NCI-H524 treated with DMSO at 0.1 percent for 48 hours (cell line): Measurements from ENCODE around the gene TUBA1B.

ENCODE experiments used
- DNase-seq: peaks from one replicate; lab custom pipeline; 2025; lab: John Stamatoyannopoulos, UW

The TUBA1B gene

DNA sequence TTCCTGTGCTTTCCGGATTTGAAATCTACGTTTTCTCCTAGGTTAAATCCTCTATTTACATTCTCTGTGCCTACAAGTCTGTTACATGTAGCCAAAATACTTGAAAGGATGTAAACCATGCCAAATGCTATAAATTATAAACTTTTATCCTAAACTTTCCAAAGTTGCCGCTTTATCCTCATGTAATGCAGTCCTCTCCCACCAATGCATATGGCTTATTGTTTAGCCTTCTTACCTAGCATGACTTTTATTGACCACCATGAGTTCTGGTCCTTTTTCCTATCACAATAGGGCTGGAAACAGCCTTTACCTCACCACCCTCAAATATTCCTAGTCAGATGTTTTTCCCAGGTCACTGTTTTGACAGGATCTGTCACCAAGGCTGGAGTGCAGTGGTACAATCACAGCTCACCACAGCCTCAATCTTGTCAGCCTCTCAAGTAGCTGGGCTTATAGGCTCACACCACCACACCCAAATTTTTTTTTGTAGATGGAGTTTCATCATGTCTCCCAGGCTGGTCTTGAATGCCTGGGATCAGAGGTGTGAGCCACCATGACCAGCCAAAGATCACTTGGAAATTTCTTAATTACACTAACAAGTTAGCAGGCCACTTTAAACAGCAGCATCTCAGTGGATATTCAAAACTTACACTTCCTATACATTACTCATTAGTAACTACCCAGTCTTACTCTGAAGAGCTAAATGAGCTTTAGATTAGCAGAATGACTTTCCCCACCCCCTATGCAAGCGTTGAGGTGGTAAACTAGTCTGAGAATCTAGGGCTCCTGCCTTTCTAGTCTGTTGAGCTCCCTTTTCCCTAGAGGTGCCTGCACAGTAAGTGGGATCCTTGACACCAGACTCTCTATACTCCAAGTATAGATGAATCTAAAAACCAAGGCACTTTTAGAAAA lies 4.1 kb downstream of the TUBA1B start:
- DNase-seq: no peak

- DNase-seq: no peak
Observed at GRCh38 chr12:49121047-49121696, 10.0 kb downstream of the TUBA1B start.

DNA sequence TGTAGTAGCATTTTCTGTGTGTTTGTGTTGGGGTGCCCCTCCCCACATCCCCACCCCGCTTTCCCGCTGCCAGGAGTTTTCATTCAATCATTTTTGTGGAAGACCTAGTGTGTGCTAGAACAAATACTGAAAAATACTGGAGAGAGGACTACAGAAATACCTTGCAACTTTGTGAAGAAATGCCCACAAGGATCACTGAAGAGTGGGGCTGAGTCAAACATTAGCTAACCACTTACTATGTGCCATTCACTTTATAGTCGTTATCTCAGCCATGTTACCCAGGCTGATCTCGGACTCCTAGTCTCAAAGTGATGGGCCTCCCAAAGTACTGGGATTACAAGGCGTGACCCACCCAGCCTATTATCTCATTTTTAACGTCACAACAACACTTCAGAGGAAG lies 20.0 kb downstream of the TUBA1B start:
- no peak for DNase-seq

GRCh38 chr12:49110464-49111155 lies 20.6 kb downstream of the TUBA1B start, which contains the start of gene LMBR1L:
Gene LMBR1L, minus strand, starts transcription at chr12:49110847. Its CDS starts 292 bp downstream, at chr12:49110555.
- peak; percentile 84 for DNase-seq

DNA sequence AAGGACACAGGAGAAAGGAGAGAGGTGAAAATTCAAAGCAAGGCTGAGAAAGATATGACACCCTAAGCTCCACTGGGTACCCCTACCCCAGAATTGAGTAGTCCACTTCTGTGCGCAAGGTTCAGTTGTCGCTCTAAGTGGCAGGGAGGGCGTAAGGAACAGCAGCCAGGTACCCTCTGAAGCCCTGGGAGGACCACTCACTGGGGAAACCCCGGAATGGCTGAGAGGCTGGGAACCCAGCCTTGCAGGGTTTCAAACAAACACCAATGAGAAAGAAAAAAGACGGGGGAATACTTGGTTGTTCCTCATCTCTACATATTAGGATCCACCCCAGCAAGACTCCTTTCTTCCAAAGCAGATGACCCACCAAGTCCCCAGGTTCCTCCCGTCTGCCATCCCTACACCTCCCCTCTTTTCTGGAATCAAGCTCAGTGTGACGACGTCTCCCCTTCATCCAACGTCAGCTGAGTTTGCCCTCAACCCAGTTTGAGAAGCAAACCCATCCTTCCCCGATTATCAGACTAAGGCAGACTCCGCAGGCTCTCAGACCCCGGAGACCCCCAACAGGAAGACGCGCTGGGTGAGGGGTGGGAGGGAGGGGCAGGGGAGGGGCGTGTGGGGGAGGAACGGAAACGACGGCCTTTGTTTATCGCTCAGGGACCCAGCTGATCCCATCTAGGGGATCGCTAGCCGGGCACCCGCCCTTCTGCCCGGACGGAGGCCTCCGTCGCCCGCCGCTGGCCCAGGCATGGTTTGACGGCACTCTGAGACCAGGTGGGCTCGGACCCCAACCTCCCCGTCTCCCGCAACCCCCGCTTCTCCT lies 21.3 kb downstream of the TUBA1B start:
- DNase-seq: no peak

- no peak for DNase-seq
Observed at GRCh38 chr12:49108958-49109404, 22.2 kb downstream of the TUBA1B start.

DNA sequence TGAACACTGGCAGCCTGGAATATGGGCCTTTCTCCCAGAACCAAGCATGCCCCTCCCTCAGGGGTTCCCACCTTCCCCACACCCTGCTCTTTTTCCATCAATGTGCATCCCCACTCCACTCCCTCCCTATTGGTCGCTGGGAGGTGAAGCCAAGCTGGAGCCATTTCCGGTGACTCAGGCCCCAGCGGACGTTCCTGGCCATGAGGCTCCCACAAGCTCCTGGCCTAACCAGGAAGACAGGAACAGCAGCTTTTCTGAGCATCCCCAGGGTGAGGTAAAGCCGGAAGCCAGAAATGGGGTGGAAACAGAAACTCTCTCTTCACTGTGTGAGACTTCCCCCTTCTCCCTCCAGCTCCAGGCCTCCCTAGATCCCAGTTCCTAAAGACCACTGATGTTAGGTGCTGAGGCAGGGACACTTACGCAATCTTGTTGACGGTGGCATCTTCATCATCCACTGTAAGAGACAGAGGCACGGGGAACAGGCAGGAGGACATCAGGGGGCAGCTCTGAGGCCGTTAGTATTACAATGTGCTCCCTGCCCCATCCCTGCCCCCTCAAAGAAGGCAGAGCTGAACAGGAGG lies 25.6 kb downstream of the TUBA1B start:
- no peak for DNase-seq

DNA sequence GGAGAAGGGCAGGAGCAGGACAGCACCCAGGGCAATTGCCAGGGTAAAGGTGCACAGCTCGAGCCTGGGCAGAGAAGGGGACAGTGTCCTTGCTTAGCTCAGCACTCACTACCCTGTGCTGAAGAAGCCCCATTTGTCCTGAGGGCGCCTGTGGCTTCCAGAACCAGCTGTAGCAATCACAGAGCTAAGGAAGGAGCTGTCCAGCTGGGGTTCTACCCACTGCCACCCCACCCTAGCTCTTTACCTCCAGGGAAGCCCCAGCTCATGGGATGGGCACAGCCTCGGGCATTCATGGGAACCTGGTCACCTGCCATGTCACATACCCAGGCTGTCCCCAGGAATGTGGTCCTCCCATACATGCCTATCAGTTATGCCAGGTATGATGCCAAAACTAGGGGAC lies 26.4 kb downstream of the TUBA1B start:
- DNase-seq: no peak

DNA sequence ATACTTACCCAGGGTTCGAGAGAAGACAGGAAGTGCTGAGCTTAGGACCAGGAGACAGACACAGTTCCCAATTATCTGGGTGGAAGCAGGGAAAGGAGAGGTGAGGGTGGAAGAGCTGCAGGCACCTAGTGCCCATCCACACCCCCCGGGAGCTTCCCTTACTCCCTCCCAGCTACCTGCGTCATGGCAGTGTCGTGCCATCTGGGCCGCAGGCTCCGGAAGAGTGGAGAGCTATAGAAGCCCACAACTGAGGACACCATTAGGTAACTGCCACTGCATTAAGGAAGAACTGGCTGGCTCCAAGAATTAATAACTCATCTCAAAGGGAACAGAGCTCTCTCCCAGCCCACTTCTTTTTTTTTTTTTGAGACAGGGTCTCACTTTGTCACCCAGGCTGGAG lies 30.8 kb downstream of the TUBA1B start:
- DNase-seq: no peak

GRCh38 chr12:49098703-49099102 lies 32.5 kb downstream of the TUBA1B start:
- no peak for DNase-seq

DNA sequence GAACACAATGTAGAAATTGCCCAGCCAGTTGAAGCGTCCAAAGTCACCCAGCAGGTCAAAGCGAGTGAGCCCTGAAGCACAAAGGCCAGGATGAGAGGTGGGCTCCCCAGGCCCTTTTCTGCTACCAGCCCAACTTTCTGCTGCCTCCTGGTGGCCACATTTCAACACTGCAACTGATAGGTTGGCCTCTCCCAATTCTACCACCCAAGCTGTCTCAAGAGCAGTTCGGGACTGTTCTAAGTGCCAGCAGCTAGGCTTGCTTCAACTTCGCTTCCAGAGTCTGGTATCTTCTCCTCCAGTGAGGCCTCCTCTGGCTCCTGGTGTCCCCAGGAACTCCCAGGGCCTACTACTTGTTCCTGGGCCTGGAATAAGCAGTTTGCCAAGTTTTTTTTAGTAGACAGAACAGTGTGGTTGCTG lies 33.2 kb downstream of the TUBA1B start:
- no peak for DNase-seq

DNA sequence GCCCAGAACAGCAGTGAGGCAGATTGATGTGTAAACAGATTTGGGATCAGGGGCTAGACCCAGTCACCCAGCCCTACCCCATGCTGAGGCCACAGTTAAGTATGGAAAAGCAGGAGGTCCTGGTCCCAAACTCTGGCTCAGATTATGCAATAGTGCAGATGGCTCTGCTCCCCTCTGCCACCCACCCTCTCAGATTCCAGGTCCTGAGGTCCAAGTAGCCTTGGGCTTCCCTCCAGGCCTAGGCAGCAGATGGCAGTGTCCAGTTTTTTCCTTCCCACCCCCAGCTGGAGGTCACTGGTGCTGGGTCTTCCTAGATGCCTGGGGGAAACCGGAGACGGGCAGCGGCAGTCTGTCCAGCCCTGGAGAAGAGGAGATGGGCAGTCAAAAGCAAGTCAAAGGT lies 33.8 kb downstream of the TUBA1B start:
- no peak for DNase-seq

GRCh38 chr12:49094975-49095365 lies 36.2 kb downstream of the TUBA1B start:
- no peak for DNase-seq

DNA sequence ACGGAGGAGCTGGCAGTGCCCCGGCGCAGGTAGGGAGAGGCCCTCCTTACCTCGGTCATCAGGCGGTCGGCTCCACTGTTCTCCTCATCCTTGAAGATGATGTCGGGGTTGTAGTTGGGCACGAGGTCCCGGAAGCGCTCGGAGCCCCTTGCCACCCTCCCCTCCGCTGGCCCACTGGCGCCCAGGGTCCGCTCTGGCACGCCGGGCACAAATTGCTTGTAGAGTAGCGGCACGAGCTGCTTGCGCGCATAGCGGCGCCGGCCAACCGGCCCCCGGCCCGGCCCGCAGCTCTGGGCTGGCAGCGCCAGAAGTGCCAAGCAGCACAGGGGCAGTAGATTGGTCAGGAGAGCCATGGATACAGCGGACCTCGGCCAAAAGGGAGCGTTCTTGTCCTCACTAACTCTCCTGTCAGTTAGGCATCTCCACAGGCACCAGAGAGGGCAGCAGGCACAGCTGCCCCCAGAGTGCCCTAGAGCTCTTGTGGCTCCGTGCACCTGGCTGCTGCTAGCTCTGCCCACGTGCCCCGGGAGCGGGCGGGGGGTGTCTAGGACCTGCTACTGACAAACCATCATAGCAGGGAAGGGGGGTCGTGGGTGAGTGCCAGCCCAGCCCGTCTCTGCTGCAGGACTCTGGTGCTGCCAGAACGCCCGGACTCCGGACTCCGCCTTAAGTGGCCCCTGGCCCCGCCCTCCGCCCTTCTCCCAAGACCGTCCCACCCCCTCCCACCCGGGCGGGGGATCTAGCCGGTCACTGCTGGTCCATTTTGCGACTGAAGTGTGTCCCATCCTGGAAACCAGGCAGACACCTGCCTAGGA lies 36.8 kb downstream of the TUBA1B start, which contains the start of gene DHH:
Gene DHH, minus strand, starts transcription at position 642 of the 815 bp plus-strand sequence. Its CDS starts 289 bp downstream, at position 353.
- DNase-seq: peak; percentile 12

- DNase-seq: no peak
Observed at GRCh38 chr12:49093792-49094159, 37.4 kb downstream of the TUBA1B start.

- no peak for DNase-seq
Observed at GRCh38 chr12:49092816-49093406, 38.3 kb downstream of the TUBA1B start.

DNA sequence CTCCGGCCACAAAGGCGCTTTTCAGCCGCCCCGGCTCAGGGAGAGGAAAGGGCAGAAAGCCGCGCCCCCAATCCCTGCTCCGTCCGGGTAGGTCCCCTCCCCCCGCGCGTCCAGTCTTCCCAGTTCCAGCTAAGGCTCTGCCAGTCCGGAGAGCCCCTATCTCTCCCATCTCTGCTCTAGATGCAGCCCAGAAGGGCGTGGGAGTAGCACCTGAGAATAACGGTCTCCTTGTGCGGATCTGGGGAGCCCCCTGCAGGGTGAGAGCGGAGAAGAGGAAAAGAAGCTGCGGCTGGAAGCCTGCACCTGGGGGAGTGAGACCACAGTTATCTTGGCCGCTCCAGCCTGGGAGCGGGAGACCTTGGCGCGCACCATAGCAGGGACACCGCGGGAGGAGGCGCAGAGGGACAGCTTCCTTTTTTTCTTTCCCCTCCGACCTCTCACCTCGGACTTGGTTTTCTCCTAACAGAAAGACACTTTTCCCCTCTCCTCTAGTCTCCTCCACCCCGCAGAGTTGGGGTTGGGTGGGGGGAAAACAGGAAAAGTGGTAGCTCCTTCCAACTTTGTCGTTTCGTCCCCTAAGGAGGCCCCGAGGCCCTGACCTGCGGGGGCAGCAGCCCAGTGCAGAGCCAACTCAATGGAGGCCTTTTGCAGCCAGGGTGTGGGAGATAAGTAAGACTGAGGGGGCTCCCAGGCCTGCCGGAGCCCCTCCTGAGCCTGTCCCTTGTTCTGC lies 38.9 kb downstream of the TUBA1B start:
- peak; percentile 26 for DNase-seq

GRCh38 chr12:49091836-49092085 lies 39.4 kb downstream of the TUBA1B start:
- no peak for DNase-seq

GRCh38 chr12:49091056-49091835 lies 39.9 kb downstream of the TUBA1B start:
- DNase-seq: no peak
